NCI-H460 (cell line): ENCODE measurements around the gene FGGY. TPM values are rescaled to one million over a fixed set of nuclear protein-coding genes. Genes with fewer than 3 reads are reported as not detected.
"Not testable (repeated sequence)": the region's sequence is repeated elsewhere in the genome, so short reads cannot be mapped to it uniquely, and the experiment has no call there.

Experiments used
- DNase-seq: peaks from one replicate; pipeline ENCODE4 v3.0.0-alpha.2; 2016; ENCODE audit warnings: low read depth; ENCODE audit errors: extremely low read depth
- total RNA-seq: library from RNA; depleted of rRNA; stranded (reverse); fragments of >200 nt; shearing (Covaris generic); gene quantifications from 2 replicates; pipeline ENCODE4 v1.2.3, GENCODE V29; 2014

Gene FGGY
- total RNA-seq, 1 experiment from 2014 or later: 6.3 TPM

DNA sequence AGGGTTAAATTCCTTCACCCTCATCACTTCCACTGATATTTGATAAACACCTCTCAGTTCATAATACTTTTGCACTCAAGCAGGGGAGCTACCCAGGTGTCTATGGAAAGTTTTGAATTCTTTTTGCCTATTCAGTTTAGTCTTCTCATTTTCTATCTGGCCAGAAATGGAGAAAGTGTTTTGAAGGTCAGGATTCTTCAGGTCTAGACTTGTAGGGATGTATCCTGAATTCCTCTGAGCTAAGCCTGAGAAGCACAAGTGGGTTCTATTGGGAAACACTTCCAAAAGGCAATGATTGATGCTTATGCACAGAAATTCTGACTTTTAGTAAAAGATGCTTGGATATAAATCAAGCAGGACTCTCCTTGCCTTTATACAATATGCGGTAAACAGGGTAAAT lies 300.1 kb downstream of the FGGY start:
- DNase-seq: no peak

DNA sequence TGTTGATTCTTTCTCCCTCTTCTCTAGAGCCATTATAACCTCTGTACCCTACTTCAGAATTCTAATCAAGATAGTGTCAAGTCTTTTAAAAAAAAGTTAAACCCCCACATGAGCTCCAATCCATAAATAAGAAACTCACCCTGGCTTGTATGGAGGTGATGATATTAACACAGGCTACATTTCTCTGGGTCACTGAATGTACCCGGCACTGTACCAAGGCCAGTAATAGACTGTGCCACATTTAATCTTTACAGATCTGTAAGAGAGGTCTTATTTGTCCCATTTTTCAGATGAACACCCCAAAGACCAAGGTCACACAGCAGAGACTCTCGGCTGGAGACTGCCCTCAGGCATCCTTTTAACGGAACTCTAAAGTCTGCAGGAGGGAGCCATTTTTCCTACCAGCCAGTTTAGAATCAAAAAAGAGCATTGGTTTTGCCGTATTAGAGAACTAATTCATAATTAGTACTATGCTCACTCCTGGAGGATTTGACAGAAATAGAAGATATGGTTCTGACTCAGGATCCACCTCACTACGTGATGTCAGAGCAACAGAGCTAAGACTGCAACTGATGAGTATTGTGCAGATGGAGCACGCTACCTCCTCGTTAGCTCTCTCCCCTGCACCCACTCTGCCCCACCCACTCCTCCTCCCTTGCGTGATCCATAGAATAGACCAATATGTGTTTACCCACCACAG lies 300.7 kb downstream of the FGGY start:
- DNase-seq: no peak

GRCh38 chr1:59598120-59598440 lies 301.2 kb downstream of the FGGY start:
- DNase-seq: no peak

DNA sequence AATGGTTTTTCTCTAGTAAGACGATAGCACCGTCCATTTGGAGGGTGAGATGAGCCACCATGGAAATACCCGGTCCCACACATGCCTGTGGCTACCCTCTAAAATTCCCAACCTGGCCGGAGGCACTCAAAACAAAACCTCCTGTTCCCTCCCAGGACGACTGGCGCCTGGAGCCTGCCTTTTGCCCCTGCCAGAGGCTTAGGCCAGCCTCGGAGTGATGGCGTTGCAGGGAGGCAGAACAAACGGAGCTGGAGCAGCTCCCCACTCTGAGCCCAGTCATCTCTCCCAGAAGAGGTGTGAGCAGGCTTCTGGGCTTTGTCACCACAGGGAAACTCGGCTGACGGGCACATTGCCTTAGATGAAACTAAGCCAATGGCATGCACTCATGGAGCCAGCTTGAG lies 304.1 kb downstream of the FGGY start:
- DNase-seq: no peak

DNA sequence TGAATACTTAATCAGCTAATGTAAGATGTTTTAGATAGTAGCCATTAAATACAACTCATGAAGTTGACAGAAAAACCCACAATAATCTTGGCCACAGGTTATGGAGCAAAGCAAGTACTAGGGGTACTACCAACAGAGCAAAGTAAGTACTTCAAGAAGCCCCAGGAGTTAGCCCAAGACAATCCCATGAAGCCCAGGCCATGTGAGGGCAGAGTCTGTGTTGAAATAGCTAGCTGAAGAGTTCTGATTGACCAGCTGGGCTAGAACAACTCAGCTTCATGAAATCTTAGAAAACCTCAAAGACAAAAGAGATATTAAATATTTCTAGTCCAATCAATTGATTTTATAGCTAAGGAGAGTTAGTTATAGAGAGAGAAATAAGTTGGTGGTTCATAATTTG lies 304.9 kb downstream of the FGGY start:
- DNase-seq: no peak

- DNase-seq: no peak
Observed at GRCh38 chr1:59604191-59604590, 307.3 kb downstream of the FGGY start.

- DNase-seq: no peak
Observed at GRCh38 chr1:59605184-59605583, 308.3 kb downstream of the FGGY start.

- DNase-seq: no peak
Observed at GRCh38 chr1:59605761-59606160, 308.9 kb downstream of the FGGY start.

GRCh38 chr1:59609245-59609644 lies 312.4 kb downstream of the FGGY start:
- DNase-seq: no peak

DNA sequence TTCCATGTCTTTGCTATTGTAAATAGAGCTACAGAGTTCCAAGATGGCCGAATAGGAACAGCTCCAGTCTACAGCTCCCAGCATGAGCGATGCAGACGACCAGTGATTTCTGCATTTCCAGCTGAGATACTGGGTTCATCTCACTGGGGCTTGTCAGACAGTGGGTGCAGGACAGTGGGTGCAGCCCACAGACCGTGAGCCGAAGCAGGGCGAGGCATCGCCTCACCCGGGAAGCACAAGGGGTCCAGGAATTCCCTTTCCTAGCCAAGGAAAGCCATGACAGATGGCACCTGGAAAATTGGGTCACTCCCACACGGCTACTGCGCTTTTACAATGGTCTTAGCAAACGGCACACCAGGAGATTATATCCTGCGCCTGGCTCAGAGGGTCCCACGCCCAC lies 313.6 kb downstream of the FGGY start:
- not testable (repeated sequence) for DNase-seq

DNA sequence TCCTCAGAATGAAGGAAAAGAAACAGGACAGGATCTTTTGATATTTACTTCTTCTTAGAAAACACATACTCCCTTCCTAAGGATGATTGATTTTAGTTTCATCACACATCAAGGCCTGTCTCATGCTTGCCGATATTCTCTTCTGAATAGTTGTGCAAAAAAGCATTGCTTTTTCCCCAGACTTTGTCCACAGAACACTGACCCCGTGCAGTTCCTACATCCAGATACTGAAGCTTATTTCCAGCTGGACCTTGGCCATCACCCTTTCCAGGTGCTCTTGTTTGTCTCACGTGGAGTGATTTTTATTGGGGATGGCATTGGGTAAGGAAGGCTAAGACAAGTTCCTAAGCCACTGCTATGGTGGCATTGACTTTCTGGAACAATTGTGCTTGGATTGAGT lies 320.5 kb downstream of the FGGY start:
- no peak for DNase-seq

GRCh38 chr1:59619557-59619956 lies 322.7 kb downstream of the FGGY start:
- no peak for DNase-seq

DNA sequence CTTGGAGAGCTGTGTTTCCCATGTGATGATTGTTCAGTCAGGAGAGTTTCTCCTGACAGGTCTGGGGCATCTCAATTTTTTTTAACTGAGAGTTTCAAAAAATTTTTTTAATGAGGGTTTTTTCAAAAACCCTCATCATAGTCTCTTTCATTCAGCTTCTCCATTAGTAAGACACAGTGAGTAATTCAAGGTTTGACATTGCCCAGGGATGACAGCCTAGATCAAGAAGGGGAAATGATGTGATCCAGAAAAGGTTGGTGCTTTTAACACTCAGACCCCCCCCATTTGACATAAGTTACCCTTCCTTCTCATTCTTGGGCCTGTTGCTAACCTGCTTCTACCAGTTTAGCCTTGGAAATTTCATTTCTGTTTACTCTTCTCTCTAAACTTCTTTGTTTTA lies 328.5 kb downstream of the FGGY start:
- DNase-seq: no peak

- DNase-seq: no peak
Observed at GRCh38 chr1:59631561-59632255, 334.8 kb downstream of the FGGY start.

DNA sequence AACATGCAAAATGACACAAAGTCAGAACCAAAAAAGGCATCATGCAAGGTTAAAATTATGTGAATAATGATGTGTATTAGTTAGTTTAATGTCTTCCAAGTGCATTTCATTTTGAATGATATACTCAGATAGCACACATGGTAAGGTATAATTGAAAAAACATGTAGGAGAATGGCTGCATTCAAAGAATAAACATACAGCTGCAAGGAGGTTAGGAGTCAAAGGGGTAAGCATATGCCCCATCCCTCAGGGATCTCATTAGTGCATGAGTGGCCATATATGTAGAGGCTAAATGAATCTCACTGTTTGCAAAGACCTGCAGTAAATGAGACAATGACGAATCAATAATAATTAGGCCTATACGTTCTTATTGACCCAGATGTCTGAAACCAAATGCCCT lies 338.2 kb downstream of the FGGY start:
- no peak for DNase-seq

GRCh38 chr1:59638231-59638711 lies 341.4 kb downstream of the FGGY start:
- DNase-seq: no peak

- DNase-seq: no peak
Observed at GRCh38 chr1:59639266-59639665, 342.4 kb downstream of the FGGY start.

DNA sequence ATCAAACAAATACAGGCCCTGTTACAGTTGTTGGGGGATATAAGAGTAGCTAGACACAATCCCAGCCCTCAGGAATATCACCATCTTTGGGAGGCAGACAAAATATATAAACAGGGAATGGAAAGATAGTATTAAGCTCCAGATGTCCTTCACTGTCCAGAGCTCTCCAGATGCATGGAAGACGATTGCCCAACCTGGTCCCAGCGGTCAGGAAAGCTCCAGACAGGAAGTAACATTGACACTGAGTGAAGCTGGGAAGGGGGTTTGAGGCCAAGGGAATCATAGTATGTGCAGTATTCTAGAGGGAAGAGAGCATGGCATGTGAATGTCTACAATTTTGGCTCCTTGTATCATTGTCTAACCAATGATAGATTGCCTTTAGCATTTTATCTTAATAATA lies 344.0 kb downstream of the FGGY start:
- DNase-seq: no peak

DNA sequence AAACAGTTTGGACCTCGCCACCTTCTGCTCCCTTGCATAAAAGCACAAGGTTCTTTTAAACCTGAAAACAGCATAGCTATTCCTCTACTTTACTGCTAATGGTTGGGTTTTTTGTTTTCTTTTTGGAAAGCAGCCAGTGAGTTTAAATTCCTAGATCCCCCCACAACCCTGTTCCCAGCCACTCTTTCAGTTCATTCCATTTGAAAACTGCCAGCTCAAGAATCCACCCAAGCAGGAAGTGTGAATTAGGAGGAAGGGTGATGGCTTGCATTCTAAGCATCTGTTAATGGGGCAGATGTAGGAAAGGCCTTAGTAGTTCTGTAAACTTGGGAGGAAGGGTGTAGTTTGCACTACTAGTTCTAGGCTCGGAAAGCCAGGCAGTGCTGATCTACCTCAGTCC lies 344.9 kb downstream of the FGGY start:
- no peak for DNase-seq

DNA sequence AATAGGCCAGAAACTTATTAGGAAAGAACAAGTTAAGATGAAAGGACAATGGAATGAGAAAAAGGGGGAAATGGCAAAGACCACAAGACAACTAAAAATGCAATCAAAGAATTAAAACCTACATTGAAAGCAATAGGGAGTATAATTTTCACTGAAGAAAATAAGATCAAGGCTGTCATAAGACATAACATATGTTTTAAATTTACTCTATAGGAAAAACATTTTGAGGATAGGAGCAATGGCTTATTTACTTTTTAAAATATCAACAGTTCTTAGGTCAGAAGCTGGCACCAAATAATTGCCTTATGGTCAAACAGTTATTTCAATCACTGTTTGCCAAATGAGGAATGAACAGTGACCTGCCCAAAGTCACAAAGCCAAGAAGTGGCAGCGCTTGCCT lies 346.6 kb downstream of the FGGY start:
- no peak for DNase-seq

GRCh38 chr1:59645893-59646292 lies 349.0 kb downstream of the FGGY start:
- DNase-seq: no peak

DNA sequence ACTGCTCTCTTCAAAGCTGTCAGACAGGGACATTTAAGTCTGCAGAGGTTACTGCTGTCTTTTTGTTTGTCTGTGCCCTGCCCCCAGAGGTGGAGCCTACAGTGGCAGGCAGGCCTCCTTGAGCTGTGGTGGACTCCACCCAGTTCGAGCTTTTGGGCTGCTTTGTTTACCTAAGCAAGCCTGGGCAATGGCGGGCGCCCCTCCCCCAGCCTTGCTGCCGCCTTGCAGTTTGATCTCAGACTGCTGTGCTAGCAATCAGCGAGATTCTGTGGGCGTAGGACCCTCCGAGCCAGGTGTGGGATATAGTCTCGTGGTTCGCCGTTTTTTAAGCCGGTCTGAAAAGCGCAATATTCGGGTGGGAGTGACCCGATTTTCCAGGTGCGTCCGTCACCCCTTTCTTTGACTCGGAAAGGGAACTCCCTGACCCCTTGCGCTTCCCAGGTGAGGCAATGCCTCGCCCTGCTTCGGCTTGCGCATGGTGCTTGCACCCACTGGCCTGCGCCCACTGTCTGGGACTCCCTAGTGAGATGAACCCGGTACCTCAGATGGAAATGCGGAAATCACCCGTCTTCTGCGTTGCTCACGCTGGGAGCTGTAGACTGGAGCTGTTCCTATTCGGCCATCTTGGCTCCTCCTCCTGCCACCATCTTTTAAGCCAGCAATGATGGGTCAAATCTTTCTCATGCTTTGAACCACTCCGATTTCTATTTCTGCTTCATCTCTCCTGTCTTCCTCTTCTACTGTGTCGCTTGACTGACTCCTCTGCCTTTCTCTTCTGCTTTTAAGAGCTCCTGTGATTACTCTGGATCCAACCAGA lies 356.5 kb downstream of the FGGY start:
- not testable (repeated sequence) for DNase-seq
